ENCODE data around the gene MIA2. TPM values are rescaled to one million over a fixed set of nuclear protein-coding genes. Genes with fewer than 3 reads are reported as not detected.

MIA2 gene
- total RNA-seq, 2 donors from 2014 or later: 16.8 to 26.5 TPM

DNA sequence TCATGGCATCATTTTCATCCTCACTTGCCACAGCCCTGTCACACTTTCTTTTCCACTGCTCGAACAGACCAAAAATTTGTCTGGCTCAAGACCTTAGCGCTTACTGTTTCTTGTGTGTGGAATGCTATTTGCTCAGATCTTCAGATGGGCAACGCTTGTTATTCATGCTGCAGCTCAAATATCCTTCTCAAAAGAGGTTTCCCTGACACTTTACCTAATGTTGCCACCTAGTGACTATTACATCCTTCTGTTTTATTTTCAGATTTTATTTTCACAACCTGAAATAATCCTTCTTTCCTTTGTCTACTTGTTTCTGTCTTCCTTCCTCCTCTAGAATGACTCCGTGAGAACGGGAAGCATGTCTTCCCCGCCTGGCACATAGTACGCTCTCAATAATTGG lies 192.9 kb downstream of the MIA2 start:
- Histone ChIP-seq H3K4me3 (ENCODE audit: low read length) (no peak overlapping the region), H3K9ac (ENCODE audit: extremely low read depth, low read length, poor library complexity, severe bottlenecking) (no peak overlapping the region), H3K4me1 (ENCODE audit: control insufficient read depth, insufficient read depth, low read length) (peaks cover 7% of the 10 kb centered on the region), H3K27me3 (ENCODE audit: control insufficient read depth, insufficient read depth, low read length, poor library complexity, severe bottlenecking) (no peaks in the 10 kb centered on the region), H3K9me3 (ENCODE audit: control insufficient read depth, low read length) (no peaks in the 10 kb centered on the region), H3K36me3 (ENCODE audit: control insufficient read depth, insufficient read depth, low read length) (no peaks in the 10 kb centered on the region), H3K27ac (ENCODE audit: low read depth, low read length) (no peak overlapping the region)
- Mint-ChIP-seq H3K4me3 (no peak overlapping the region), H3K4me1 (peaks cover 24% of the 10 kb centered on the region), H3K27me3 (ENCODE audit: insufficient read depth) (no peaks in the 10 kb centered on the region), H3K27ac (no peak overlapping the region), H3K36me3 (ENCODE audit: low read depth) (no peaks in the 10 kb centered on the region), H3K9me3 (no peaks in the 10 kb centered on the region)
- 65 to 74% methylated on average over 6 to 7 of the region's 7 CpGs for WGBS, 2 experiments (ENCODE audit: insufficient coverage in 1 of 2, insufficient read length in 1 of 2)
- TF ChIP-seq, protein P1, sequence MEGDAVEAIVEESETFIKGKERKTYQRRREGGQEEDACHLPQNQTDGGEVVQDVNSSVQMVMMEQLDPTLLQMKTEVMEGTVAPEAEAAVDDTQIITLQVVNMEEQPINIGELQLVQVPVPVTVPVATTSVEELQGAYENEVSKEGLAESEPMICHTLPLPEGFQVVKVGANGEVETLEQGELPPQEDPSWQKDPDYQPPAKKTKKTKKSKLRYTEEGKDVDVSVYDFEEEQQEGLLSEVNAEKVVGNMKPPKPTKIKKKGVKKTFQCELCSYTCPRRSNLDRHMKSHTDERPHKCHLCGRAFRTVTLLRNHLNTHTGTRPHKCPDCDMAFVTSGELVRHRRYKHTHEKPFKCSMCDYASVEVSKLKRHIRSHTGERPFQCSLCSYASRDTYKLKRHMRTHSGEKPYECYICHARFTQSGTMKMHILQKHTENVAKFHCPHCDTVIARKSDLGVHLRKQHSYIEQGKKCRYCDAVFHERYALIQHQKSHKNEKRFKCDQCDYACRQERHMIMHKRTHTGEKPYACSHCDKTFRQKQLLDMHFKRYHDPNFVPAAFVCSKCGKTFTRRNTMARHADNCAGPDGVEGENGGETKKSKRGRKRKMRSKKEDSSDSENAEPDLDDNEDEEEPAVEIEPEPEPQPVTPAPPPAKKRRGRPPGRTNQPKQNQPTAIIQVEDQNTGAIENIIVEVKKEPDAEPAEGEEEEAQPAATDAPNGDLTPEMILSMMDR (conservative IDR thresholded peaks at IDR 0.05): peak; percentile 50
- no peak for DNase-seq

DNA sequence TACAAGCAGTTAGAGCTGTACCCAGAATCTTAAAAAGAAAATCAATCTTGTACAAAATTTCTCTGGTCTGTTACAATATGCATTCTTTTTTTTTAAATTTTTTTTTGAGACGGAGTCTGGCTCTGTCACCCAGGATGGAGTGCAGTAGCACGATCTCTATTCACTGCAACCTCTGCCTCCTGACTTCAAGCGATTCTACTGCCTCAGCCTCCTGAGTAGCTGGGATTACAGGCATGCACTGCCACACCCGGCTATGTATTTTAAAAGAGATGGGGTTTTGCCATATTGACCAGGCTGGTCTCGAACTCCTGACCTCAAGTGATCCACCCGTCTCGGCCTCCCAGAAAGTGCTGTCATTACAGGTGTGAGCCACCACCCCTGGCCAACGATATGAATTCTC lies 194.4 kb downstream of the MIA2 start:
- no peaks in the 10 kb centered on the region for H3K36me3 Mint-ChIP-seq (ENCODE audit: low read depth)
- no peak overlapping the region for H3K9ac ChIP-seq (ENCODE audit: extremely low read depth, low read length, poor library complexity, severe bottlenecking)
- H3K4me1 Mint-ChIP-seq: peaks cover 24% of the 10 kb centered on the region
- H3K27ac Mint-ChIP-seq: no peak overlapping the region
- no peak overlapping the region for H3K4me3 ChIP-seq (ENCODE audit: low read length)
- no peaks in the 10 kb centered on the region for H3K27me3 Mint-ChIP-seq (ENCODE audit: insufficient read depth)
- TF ChIP-seq, protein P1 (conservative IDR thresholded peaks at IDR 0.05): no peak
- H3K9me3 ChIP-seq (ENCODE audit: control insufficient read depth, low read length): no peaks in the 10 kb centered on the region
- no peaks in the 10 kb centered on the region for H3K27me3 ChIP-seq (ENCODE audit: control insufficient read depth, insufficient read depth, low read length, poor library complexity, severe bottlenecking)
- no peak overlapping the region for H3K27ac ChIP-seq (ENCODE audit: low read depth, low read length)
- H3K9me3 Mint-ChIP-seq: no peaks in the 10 kb centered on the region
- H3K4me1 ChIP-seq (ENCODE audit: control insufficient read depth, insufficient read depth, low read length): peaks cover 7% of the 10 kb centered on the region
- DNase-seq: no peak
- 93 to 97% methylated on average over 6 to 8 of the region's 8 CpGs for WGBS, 2 experiments (ENCODE audit: insufficient coverage in 1 of 2, insufficient read length in 1 of 2)
- no peak overlapping the region for H3K4me3 Mint-ChIP-seq
- no peaks in the 10 kb centered on the region for H3K36me3 ChIP-seq (ENCODE audit: control insufficient read depth, insufficient read depth, low read length)

DNA sequence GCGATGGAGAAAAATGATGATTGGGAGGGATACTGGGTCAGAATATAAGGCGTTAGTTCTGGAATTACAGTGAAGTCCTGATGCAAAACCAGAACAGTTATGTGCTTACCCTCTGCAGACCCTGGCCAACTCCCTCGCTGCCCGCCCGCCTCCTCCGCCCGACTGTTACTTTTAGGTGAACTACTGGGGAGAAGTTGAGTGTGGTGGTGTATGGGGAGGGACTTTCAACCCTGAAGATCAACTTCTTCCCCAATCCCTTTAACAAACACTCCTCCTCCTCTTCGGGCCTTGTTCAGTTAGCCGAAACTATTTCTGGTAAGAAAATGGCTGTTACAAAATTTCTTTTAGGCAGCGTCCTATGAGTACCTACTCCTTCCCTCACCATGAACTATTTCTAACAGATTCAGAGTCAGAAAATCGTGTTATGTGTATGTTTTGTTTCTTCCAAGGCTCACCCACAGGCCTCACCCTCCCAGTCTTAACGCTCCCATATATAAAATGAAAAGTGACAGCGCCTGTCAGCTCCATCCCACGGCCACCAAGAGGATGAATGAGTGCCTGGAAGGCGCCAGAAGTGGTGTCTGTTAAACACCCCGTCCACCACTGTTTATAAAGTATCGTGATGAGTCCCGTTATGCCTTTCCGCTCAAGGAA lies 197.2 kb downstream of the MIA2 start:
- peaks cover 32% of the 10 kb centered on the region for H3K4me1 Mint-ChIP-seq
- H3K4me3 ChIP-seq (ENCODE audit: low read length): peak overlapping the region; percentile 94
- peak overlapping the region; percentile 95 for H3K4me3 Mint-ChIP-seq
- no peaks in the 10 kb centered on the region for H3K36me3 Mint-ChIP-seq (ENCODE audit: low read depth)
- TF ChIP-seq, protein P1 (conservative IDR thresholded peaks at IDR 0.05): no peak
- whole genome bisulfite sequencing, 2 experiments (ENCODE audit: insufficient coverage in 1 of 2, insufficient read length in 1 of 2): 24 to 29% methylated on average over 6 to 16 of the region's 19 CpGs
- no peaks in the 10 kb centered on the region for H3K27me3 Mint-ChIP-seq (ENCODE audit: insufficient read depth)
- no peaks in the 10 kb centered on the region for H3K36me3 ChIP-seq (ENCODE audit: control insufficient read depth, insufficient read depth, low read length)
- peak; percentile 44 for DNase-seq
- peak overlapping the region; percentile 96 for H3K27ac Mint-ChIP-seq
- H3K4me1 ChIP-seq (ENCODE audit: control insufficient read depth, insufficient read depth, low read length): peaks cover 10% of the 10 kb centered on the region
- no peaks in the 10 kb centered on the region for H3K9me3 Mint-ChIP-seq
- H3K27ac ChIP-seq (ENCODE audit: low read depth, low read length): no peak overlapping the region
- H3K27me3 ChIP-seq (ENCODE audit: control insufficient read depth, insufficient read depth, low read length, poor library complexity, severe bottlenecking): no peaks in the 10 kb centered on the region
- H3K9ac ChIP-seq (ENCODE audit: extremely low read depth, low read length, poor library complexity, severe bottlenecking): peak overlapping the region; percentile 100
- H3K9me3 ChIP-seq (ENCODE audit: control insufficient read depth, low read length): no peaks in the 10 kb centered on the region
